H9 (cell line): ENCODE data around the gene IBA57. TPM values are rescaled to one million over a fixed set of nuclear protein-coding genes. Genes with fewer than 3 reads are reported as not detected.

ENCODE experiments used
- DNase-seq: peaks from one replicate; pipeline ENCODE4 v3.0.0-alpha.2; 2017
- H2AFZ ChIP-seq: one replicate; pipeline ENCODE4 v1.6.1; 2013; ENCODE audit warnings: mild to moderate bottlenecking, low read length, control low read depth, moderate library complexity
- H2AK5ac ChIP-seq: 2 replicates; pipeline ENCODE4 v1.6.1; 2013; ENCODE audit warnings: low read length, control low read depth, mixed read lengths; ENCODE audit not compliant: insufficient read length
- H2BK120ac ChIP-seq: one replicate; pipeline ENCODE4 v1.6.1; 2013; ENCODE audit warnings: low read depth, mild to moderate bottlenecking, low read length, control low read depth, inconsistent platforms; ENCODE audit not compliant: poor library complexity, severe bottlenecking
- H2BK12ac ChIP-seq: 2 replicates; pipeline ENCODE4 v1.6.1; 2013; ENCODE audit warnings: low read length, control low read depth, mixed read lengths, low read depth; ENCODE audit not compliant: insufficient read length
- H2BK15ac ChIP-seq: 2 replicates; pipeline ENCODE4 v1.6.1; 2013; ENCODE audit warnings: low read depth, low read length, control low read depth
- H2BK20ac ChIP-seq: one replicate; pipeline ENCODE4 v1.6.1; 2013; ENCODE audit warnings: low read depth, mild to moderate bottlenecking, low read length, control low read depth, inconsistent platforms; ENCODE audit not compliant: poor library complexity, severe bottlenecking
- H2BK5ac ChIP-seq: 2 replicates; pipeline ENCODE4 v1.6.1; 2013; ENCODE audit warnings: low read length, control low read depth, mixed read lengths; ENCODE audit not compliant: insufficient read length
- H3K14ac ChIP-seq: 2 replicates; pipeline ENCODE4 v1.6.1; 2013; ENCODE audit warnings: low read length, control low read depth; ENCODE audit not compliant: insufficient read depth
- H3K18ac ChIP-seq: 2 replicates; pipeline ENCODE4 v1.6.1; 2013; ENCODE audit warnings: low read depth, mild to moderate bottlenecking, mixed read lengths, low read length, control low read depth; ENCODE audit not compliant: insufficient read length
- H3K23ac ChIP-seq: 2 replicates; pipeline ENCODE4 v1.6.1; 2013; ENCODE audit warnings: low read length, control low read depth, mixed read lengths, low read depth; ENCODE audit not compliant: insufficient read length
- H3K23me2 ChIP-seq: 2 replicates; pipeline ENCODE4 v1.6.1; 2013; ENCODE audit warnings: low read depth, mild to moderate bottlenecking, mixed read lengths, low read length, control low read depth; ENCODE audit not compliant: insufficient read length, poor library complexity, severe bottlenecking
- H3K27ac ChIP-seq: 2 replicates; pipeline ENCODE4 v1.5.1; 2013; ENCODE audit warnings: low read length, control low read depth, mixed read lengths, low read depth; ENCODE audit not compliant: insufficient read length
- H3K27me3 ChIP-seq: 2 replicates; pipeline ENCODE4 v1.6.1; 2013; ENCODE audit warnings: low read length, control low read depth, inconsistent platforms; ENCODE audit not compliant: insufficient read depth
- H3K4ac ChIP-seq: 2 replicates; pipeline ENCODE4 v1.6.1; 2013; ENCODE audit warnings: low read depth, mild to moderate bottlenecking, control low read depth, inconsistent platforms, low read length, moderate library complexity
- H3K4me1 ChIP-seq: 2 replicates; pipeline ENCODE4 v1.6.1; 2013; ENCODE audit warnings: low read length, control low read depth, inconsistent platforms; ENCODE audit not compliant: insufficient read depth
- H3K4me2 ChIP-seq: 2 replicates; pipeline ENCODE4 v1.6.1; 2013; ENCODE audit warnings: low read length, control low read depth, mixed read lengths; ENCODE audit not compliant: insufficient read length, insufficient read depth
- H3K56ac ChIP-seq: 2 replicates; pipeline ENCODE4 v1.6.1; 2013; ENCODE audit warnings: low read depth, mild to moderate bottlenecking, mixed read lengths, low read length, control low read depth; ENCODE audit not compliant: insufficient read length
- H3K79me1 ChIP-seq: 2 replicates; pipeline ENCODE4 v1.6.1; 2013; ENCODE audit warnings: low read depth, mild to moderate bottlenecking, moderate library complexity, low read length, control low read depth, inconsistent platforms; ENCODE audit not compliant: insufficient read depth, poor library complexity, severe bottlenecking
- H3K79me2 ChIP-seq: 2 replicates; pipeline ENCODE4 v1.6.1; 2013; ENCODE audit warnings: low read length, control low read depth, inconsistent platforms; ENCODE audit not compliant: insufficient read depth
- H3K9ac ChIP-seq: 2 replicates; pipeline ENCODE4 v1.6.1; 2013; ENCODE audit warnings: low read length, control low read depth, mixed read lengths; ENCODE audit not compliant: insufficient read length; ENCODE audit errors: extremely low read depth
- H3K9me3 ChIP-seq: one replicate; pipeline ENCODE4 v1.6.1; 2013; ENCODE audit warnings: low read depth, low read length, inconsistent platforms; ENCODE audit not compliant: control insufficient read depth
- H3T11ph ChIP-seq: one replicate; pipeline ENCODE4 v1.6.1; 2013; ENCODE audit warnings: mild to moderate bottlenecking, low read length, control low read depth, inconsistent platforms
- H4K20me1 ChIP-seq: one replicate; pipeline ENCODE4 v1.6.1; 2013; ENCODE audit not compliant: control insufficient read depth, insufficient read length, insufficient read depth
- H4K5ac ChIP-seq: 2 replicates; pipeline ENCODE4 v1.6.1; 2013; ENCODE audit warnings: low read depth, mild to moderate bottlenecking, mixed read lengths, low read length, control low read depth; ENCODE audit not compliant: insufficient read length
- H4K8ac ChIP-seq: replicated peaks from 2 replicates; pipeline ENCODE4 v1.6.1; 2013; ENCODE audit warnings: low read length, control low read depth, mixed read lengths, low read depth; ENCODE audit not compliant: insufficient read length
- H4K91ac ChIP-seq: 2 replicates; pipeline ENCODE4 v1.6.1; 2013; ENCODE audit warnings: low read depth, mild to moderate bottlenecking, moderate library complexity, mixed read lengths, low read length, control low read depth; ENCODE audit not compliant: insufficient read length
- H3K27ac Mint-ChIP-seq, 3 experiments: 2 replicates in 2 of 3; 3 replicates in 1 of 3; pipeline ENCODE4 v1.8.0; 2020 to 2021; ENCODE audit warnings: mixed read lengths in 3 of 3, mild to moderate bottlenecking in 1 of 3, moderate library complexity in 1 of 3
- H3K27me3 Mint-ChIP-seq: 2 replicates; pipeline ENCODE4 v1.8.0; 2021; ENCODE audit warnings: low read depth, mild to moderate bottlenecking, moderate library complexity, mixed read lengths
- H3K36me3 Mint-ChIP-seq, 3 experiments: 2 replicates in 2 of 3; 3 replicates in 1 of 3; pipeline ENCODE4 v1.8.0; 2020 to 2021; ENCODE audit warnings: low read depth in 3 of 3, mixed read lengths in 3 of 3; ENCODE audit not compliant: insufficient read depth in 1 of 3
- H3K4me1 Mint-ChIP-seq, 2 experiments: 2 replicates each; pipeline ENCODE4 v1.8.0; 2020; ENCODE audit warnings: mixed read lengths in 2 of 2
- H3K4me3 Mint-ChIP-seq, 2 experiments: 2 replicates in 1 of 2; 3 replicates in 1 of 2; pipeline ENCODE4 v1.8.0; 2020 to 2021; ENCODE audit warnings: mild to moderate bottlenecking in 2 of 2, mixed read lengths in 2 of 2, moderate library complexity in 1 of 2
- H3K9me3 Mint-ChIP-seq, 2 experiments: 2 replicates in 1 of 2; 3 replicates in 1 of 2; pipeline ENCODE4 v1.8.0; 2020; ENCODE audit warnings: mild to moderate bottlenecking in 2 of 2, mixed read lengths in 2 of 2, moderate library complexity in 1 of 2
- WGBS: extraction: QIAGEN DNeasy Blood & Tissue Kit; methylation state at CpG from one replicate; pipeline ENCODE4 v1.1.7; 2013; ENCODE audit warnings: missing lambda C conversion rate, low lambda C conversion rate, mixed read lengths; ENCODE audit not compliant: insufficient read length; ENCODE audit errors: extremely low coverage; 5-methylcytosine and 5-hydroxymethylcytosine counted together
- long read RNA-seq: library from polyadenylated mRNA; unstranded; transcript quantifications from one replicate; pipeline ENCODE4 v2.0.0, GENCODE V29; 2020
- total RNA-seq: library from RNA; stranded (reverse); gene quantifications from 2 replicates; pipeline ENCODE4 v1.2.1, GENCODE V29; 2021
- TF ChIP-seq, protein P1 (sequence below): fragments of 200-600 bp; sonication (generic); conservative IDR thresholded peaks from 3 replicates; pipeline ENCODE4 v1.8.0; 2021; ENCODE audit warnings: antibody characterized with exemption, mild to moderate bottlenecking

IBA57 gene
- total RNA-seq, result 11.8 and 12.6 TPM in 2 replicates
- long read RNA-seq, full-length matches to known transcripts, result 62 of 76 reads
- long read RNA-seq, partial matches to known transcripts, result 5 of 76 reads
- long read RNA-seq, other reads (novel, unspliced or antisense), result 9 of 76 reads

DNA sequence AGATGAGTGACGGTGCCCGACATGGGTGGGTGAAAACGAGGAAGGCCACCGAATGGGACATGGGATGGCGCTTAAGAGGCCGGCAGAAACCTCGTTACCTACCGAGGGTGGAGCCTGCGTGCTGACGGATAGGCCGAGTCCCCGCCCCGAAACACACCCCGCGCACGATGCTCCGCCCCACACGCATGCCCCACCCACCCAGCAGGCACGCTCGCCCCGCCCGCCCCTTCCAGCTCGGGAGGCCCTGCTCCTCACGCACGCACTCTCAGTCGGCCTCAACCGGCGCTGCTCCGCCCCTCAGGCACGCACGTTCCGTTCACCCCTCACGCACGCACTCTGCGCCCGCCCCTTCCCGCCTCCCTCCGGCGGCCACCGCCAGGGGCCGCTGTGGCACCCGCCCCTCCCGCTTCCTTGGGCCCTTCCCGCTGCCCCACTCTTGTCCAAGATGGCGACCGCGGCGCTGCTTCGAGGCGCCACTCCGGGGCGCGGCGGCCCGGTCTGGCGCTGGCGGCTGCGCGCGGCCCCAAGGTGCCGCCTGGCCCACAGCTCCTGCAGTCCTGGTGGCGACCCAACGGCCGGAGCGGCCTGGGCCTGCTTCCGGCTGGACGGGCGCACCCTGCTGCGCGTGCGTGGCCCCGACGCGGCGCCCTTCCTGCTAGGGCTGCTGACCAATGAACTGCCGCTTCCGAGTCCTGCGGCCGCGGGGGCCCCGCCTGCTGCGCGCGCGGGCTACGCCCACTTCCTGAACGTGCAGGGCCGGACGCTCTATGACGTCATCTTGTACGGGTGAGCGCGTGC is at the start of gene IBA57:
Gene IBA57, plus strand, starts transcription at position 433 of the 798 bp plus-strand sequence. Its CDS starts 13 bp downstream, at position 446.
- H2BK5ac ChIP-seq, result no peak within 1 kb of the TSS

More for the DNA sequence above, at the start of gene IBA57:
- H3K4me1 Mint-ChIP-seq, result peaks cover 15 to 30% of the 10 kb centered on the region in 2 experiments
- Histone ChIP-seq H3K79me1 (no peaks in the 10 kb centered on the region), H4K20me1 (no peaks in the 10 kb centered on the region), H3K14ac (peak within 1 kb of the TSS; percentile 84), H3K23ac (no peak within 1 kb of the TSS), H3K4me2 (peak within 1 kb of the TSS; percentile 45), H3K56ac (no peak within 1 kb of the TSS), H3K27ac (no peak within 1 kb of the TSS), H2BK12ac (no peak within 1 kb of the TSS), H2BK15ac (no peak within 1 kb of the TSS), H3K18ac (peak within 1 kb of the TSS; percentile 12), H2BK20ac (no peak within 1 kb of the TSS), H4K8ac (no peak within 1 kb of the TSS), H4K91ac (no peak within 1 kb of the TSS), H3K23me2 (peaks cover 2% of the 10 kb centered on the region), H2BK120ac (no peak within 1 kb of the TSS), H4K5ac (no peak within 1 kb of the TSS), H3T11ph (no peak within 1 kb of the TSS), H2AK5ac (no peak within 1 kb of the TSS), H2AFZ (no peak within 1 kb of the TSS), H3K9me3 (no peaks in the 10 kb centered on the region), H3K9ac (peak within 1 kb of the TSS; percentile 23), H3K4me1 (no peaks in the 10 kb centered on the region; the same call in 1 of the 2 replicates), H3K79me2 (no peaks in the 10 kb centered on the region), H3K27me3 (no peaks in the 10 kb centered on the region), H3K4ac (no peak within 1 kb of the TSS)
- DNase-seq, result peak; percentile 99
- peak within 1 kb of the TSS; percentile 86 to 88 for H3K4me3 Mint-ChIP-seq
- no CpG with 5 or more reads among the region's 93 CpGs for WGBS
- H3K36me3 Mint-ChIP-seq, result peaks cover 0 to 3% (median 2%) of the 10 kb centered on the region in 3 experiments; a peak in 2 of 7 replicates
- TF ChIP-seq, protein P1, sequence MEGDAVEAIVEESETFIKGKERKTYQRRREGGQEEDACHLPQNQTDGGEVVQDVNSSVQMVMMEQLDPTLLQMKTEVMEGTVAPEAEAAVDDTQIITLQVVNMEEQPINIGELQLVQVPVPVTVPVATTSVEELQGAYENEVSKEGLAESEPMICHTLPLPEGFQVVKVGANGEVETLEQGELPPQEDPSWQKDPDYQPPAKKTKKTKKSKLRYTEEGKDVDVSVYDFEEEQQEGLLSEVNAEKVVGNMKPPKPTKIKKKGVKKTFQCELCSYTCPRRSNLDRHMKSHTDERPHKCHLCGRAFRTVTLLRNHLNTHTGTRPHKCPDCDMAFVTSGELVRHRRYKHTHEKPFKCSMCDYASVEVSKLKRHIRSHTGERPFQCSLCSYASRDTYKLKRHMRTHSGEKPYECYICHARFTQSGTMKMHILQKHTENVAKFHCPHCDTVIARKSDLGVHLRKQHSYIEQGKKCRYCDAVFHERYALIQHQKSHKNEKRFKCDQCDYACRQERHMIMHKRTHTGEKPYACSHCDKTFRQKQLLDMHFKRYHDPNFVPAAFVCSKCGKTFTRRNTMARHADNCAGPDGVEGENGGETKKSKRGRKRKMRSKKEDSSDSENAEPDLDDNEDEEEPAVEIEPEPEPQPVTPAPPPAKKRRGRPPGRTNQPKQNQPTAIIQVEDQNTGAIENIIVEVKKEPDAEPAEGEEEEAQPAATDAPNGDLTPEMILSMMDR, result peak; percentile 94
- H3K9me3 Mint-ChIP-seq, result peaks cover 0 to 2% of the 10 kb centered on the region in 2 experiments; a peak in 1 of 5 replicates
- peaks cover 10% of the 10 kb centered on the region for H3K27me3 Mint-ChIP-seq
- H3K27ac Mint-ChIP-seq, result peak within 1 kb of the TSS; percentile 90 to 99 (median 99)
